HUES6 (cell line): ENCODE measurements around the gene FSIP1.
"Not testable (repeated sequence)": the region's sequence is repeated elsewhere in the genome, so short reads cannot be mapped to it uniquely, and the experiment has no call there.

Source experiments
- H3K27ac ChIP-seq: 2 replicates; pipeline ENCODE4 v1.7.0; 2013; ENCODE audit warnings: low read depth, mild to moderate bottlenecking, low read length, inconsistent platforms
- H3K27me3 ChIP-seq: 2 replicates; pipeline ENCODE4 v1.6.1; 2013; ENCODE audit warnings: low read length; ENCODE audit not compliant: control insufficient read depth, insufficient read depth
- H3K36me3 ChIP-seq: 2 replicates; pipeline ENCODE4 v1.6.1; 2013; ENCODE audit warnings: low read length; ENCODE audit not compliant: control insufficient read depth, insufficient read depth
- H3K4me1 ChIP-seq: 2 replicates; pipeline ENCODE4 v1.6.1; 2013; ENCODE audit warnings: low read length; ENCODE audit not compliant: control insufficient read depth, insufficient read depth
- H3K4me3 ChIP-seq: 2 replicates; pipeline ENCODE4 v1.5.1; 2013; ENCODE audit warnings: low read depth, low read length
- H3K9ac ChIP-seq: one replicate; pipeline ENCODE4 v1.6.1; 2013; ENCODE audit warnings: mild to moderate bottlenecking, low read length
- H3K9me3 ChIP-seq: 2 replicates; pipeline ENCODE4 v1.6.1; 2013; ENCODE audit warnings: low read depth, low read length; ENCODE audit not compliant: control insufficient read depth, insufficient read depth

FSIP1 gene

GRCh38 chr15:39782441-39783138 is at the start of gene FSIP1:
TSS of gene FSIP1 (minus strand) at chr15:39782841. CDS start at chr15:39776524, 6,317 bp downstream.
- H3K27me3 ChIP-seq = no peaks in the 10 kb centered on the region
- H3K9me3 ChIP-seq = no peaks in the 10 kb centered on the region
- H3K4me3 ChIP-seq = peak within 1 kb of the TSS; percentile 86
- peak within 1 kb of the TSS; percentile 63; the same call in 1 of the 2 replicates for H3K27ac ChIP-seq
- peak within 1 kb of the TSS; percentile 83 for H3K9ac ChIP-seq
- peaks cover 30% of the 10 kb centered on the region for H3K4me1 ChIP-seq
- no peaks in the 10 kb centered on the region for H3K36me3 ChIP-seq

GRCh38 chr15:39830166-39830565 is 47.5 kb upstream of the FSIP1 start:
- H3K4me3 ChIP-seq = no peak overlapping the region
- H3K27me3 ChIP-seq = no peaks in the 10 kb centered on the region
- no peak overlapping the region for H3K27ac ChIP-seq
- H3K9me3 ChIP-seq = no peaks in the 10 kb centered on the region
- no peak overlapping the region for H3K9ac ChIP-seq
- no peaks in the 10 kb centered on the region; the same call in 1 of the 2 replicates for H3K36me3 ChIP-seq
- peaks cover 6% of the 10 kb centered on the region; the same call in 1 of the 2 replicates for H3K4me1 ChIP-seq

GRCh38 chr15:39828374-39828931 is 45.8 kb upstream of the FSIP1 start:
- Histone ChIP-seq H3K36me3 (no peaks in the 10 kb centered on the region; the same call in 1 of the 2 replicates), H3K27me3 (no peaks in the 10 kb centered on the region), H3K9ac (no peak overlapping the region), H3K4me3 (no peak overlapping the region), H3K27ac (no peak overlapping the region), H3K9me3 (peaks cover 6% of the 10 kb centered on the region; the same call in 1 of the 2 replicates), H3K4me1 (peaks cover 6% of the 10 kb centered on the region; the same call in 1 of the 2 replicates)

GRCh38 chr15:39826975-39827374 is 44.3 kb upstream of the FSIP1 start:
- no peaks in the 10 kb centered on the region; the same call in 1 of the 2 replicates for H3K36me3 ChIP-seq
- no peak overlapping the region for H3K27ac ChIP-seq
- H3K4me3 ChIP-seq = no peak overlapping the region
- H3K9ac ChIP-seq = no peak overlapping the region
- H3K27me3 ChIP-seq = no peaks in the 10 kb centered on the region
- peaks cover 6% of the 10 kb centered on the region; the same call in 1 of the 2 replicates for H3K4me1 ChIP-seq
- H3K9me3 ChIP-seq = peaks cover 6% of the 10 kb centered on the region; the same call in 1 of the 2 replicates

GRCh38 chr15:39823634-39824033 is 41.0 kb upstream of the FSIP1 start:
- H3K27me3 ChIP-seq = no peaks in the 10 kb centered on the region
- no peak overlapping the region for H3K9ac ChIP-seq
- no peak overlapping the region for H3K27ac ChIP-seq
- H3K4me1 ChIP-seq = peaks cover 5% of the 10 kb centered on the region; the same call in 1 of the 2 replicates
- H3K36me3 ChIP-seq = no peaks in the 10 kb centered on the region; the same call in 1 of the 2 replicates
- peaks cover 6% of the 10 kb centered on the region; the same call in 1 of the 2 replicates for H3K9me3 ChIP-seq
- H3K4me3 ChIP-seq = no peak overlapping the region

- H3K4me1 ChIP-seq = peaks cover 4% of the 10 kb centered on the region; the same call in 1 of the 2 replicates
- peaks cover 6% of the 10 kb centered on the region; the same call in 1 of the 2 replicates for H3K9me3 ChIP-seq
- H3K4me3 ChIP-seq = no peak overlapping the region
- H3K27me3 ChIP-seq = no peaks in the 10 kb centered on the region
- no peak overlapping the region for H3K27ac ChIP-seq
- no peak overlapping the region for H3K9ac ChIP-seq
- H3K36me3 ChIP-seq = no peaks in the 10 kb centered on the region; the same call in 1 of the 2 replicates
These were observed 37.5 kb upstream of the FSIP1 start for GRCh38 chr15:39820050-39820602.

GRCh38 chr15:39819533-39819932 is 36.9 kb upstream of the FSIP1 start:
- H3K9ac ChIP-seq = no peak overlapping the region
- H3K36me3 ChIP-seq = no peaks in the 10 kb centered on the region; the same call in 1 of the 2 replicates
- H3K4me1 ChIP-seq = peaks cover 4% of the 10 kb centered on the region; the same call in 1 of the 2 replicates
- H3K4me3 ChIP-seq = no peak overlapping the region
- no peak overlapping the region for H3K27ac ChIP-seq
- peaks cover 4% of the 10 kb centered on the region; the same call in 1 of the 2 replicates for H3K9me3 ChIP-seq
- H3K27me3 ChIP-seq = no peaks in the 10 kb centered on the region

- Histone ChIP-seq H3K36me3 (no peaks in the 10 kb centered on the region; the same call in 1 of the 2 replicates), H3K9me3 (no peaks in the 10 kb centered on the region), H3K9ac (no peak overlapping the region), H3K27ac (no peak overlapping the region), H3K4me1 (peaks cover 4% of the 10 kb centered on the region; the same call in 1 of the 2 replicates), H3K4me3 (no peak overlapping the region), H3K27me3 (no peaks in the 10 kb centered on the region)
These were observed 35.3 kb upstream of the FSIP1 start for GRCh38 chr15:39817892-39818291.

GRCh38 chr15:39814489-39814888 is 31.8 kb upstream of the FSIP1 start:
- H3K4me1 ChIP-seq = peaks cover 11% of the 10 kb centered on the region
- H3K4me3 ChIP-seq = no peak overlapping the region
- H3K27ac ChIP-seq = no peak overlapping the region
- no peaks in the 10 kb centered on the region; the same call in 1 of the 2 replicates for H3K36me3 ChIP-seq
- no peaks in the 10 kb centered on the region for H3K9me3 ChIP-seq
- H3K9ac ChIP-seq = no peak overlapping the region
- no peaks in the 10 kb centered on the region for H3K27me3 ChIP-seq

- not testable (repeated sequence) for H3K9ac ChIP-seq, H3K4me3 ChIP-seq, H3K27ac ChIP-seq, H3K27me3 ChIP-seq, H3K9me3 ChIP-seq, H3K36me3 ChIP-seq
- peaks cover 27% of the 10 kb centered on the region for H3K4me1 ChIP-seq
These were observed 30.0 kb upstream of the FSIP1 start for GRCh38 chr15:39812651-39813050.

- H3K9ac ChIP-seq = no peak overlapping the region
- H3K4me3 ChIP-seq = no peak overlapping the region
- H3K4me1 ChIP-seq = peaks cover 27% of the 10 kb centered on the region
These were observed 26.3 kb upstream of the FSIP1 start for GRCh38 chr15:39808909-39809308.

More at GRCh38 chr15:39808909-39809308, 26.3 kb upstream of the FSIP1 start:
- H3K27me3 ChIP-seq = no peaks in the 10 kb centered on the region
- no peak overlapping the region for H3K27ac ChIP-seq
- H3K36me3 ChIP-seq = no peaks in the 10 kb centered on the region; the same call in 1 of the 2 replicates
- H3K9me3 ChIP-seq = no peaks in the 10 kb centered on the region
